A673 (cell line): Measurements from ENCODE around the gene LMTK2.

ENCODE experiments used
- CTCF ChIP-seq: fragments of 300-800, 200-600 bp; sonication (generic); conservative IDR thresholded peaks from 2 replicates; pipeline ENCODE4 v1.5.1; 2017; ENCODE audit warnings: low read depth, mild to moderate bottlenecking, antibody characterized with exemption, low read length, moderate library complexity, mixed read lengths
- EZH2 ChIP-seq: fragments of 200-600 bp; sonication (generic); IDR thresholded peaks from 2 replicates; pipeline ENCODE4 v1.6.1; 2017; ENCODE audit warnings: borderline replicate concordance, low read depth, mild to moderate bottlenecking, mixed read lengths, antibody characterized with exemption, low read length; ENCODE audit not compliant: poor library complexity, severe bottlenecking

DNA sequence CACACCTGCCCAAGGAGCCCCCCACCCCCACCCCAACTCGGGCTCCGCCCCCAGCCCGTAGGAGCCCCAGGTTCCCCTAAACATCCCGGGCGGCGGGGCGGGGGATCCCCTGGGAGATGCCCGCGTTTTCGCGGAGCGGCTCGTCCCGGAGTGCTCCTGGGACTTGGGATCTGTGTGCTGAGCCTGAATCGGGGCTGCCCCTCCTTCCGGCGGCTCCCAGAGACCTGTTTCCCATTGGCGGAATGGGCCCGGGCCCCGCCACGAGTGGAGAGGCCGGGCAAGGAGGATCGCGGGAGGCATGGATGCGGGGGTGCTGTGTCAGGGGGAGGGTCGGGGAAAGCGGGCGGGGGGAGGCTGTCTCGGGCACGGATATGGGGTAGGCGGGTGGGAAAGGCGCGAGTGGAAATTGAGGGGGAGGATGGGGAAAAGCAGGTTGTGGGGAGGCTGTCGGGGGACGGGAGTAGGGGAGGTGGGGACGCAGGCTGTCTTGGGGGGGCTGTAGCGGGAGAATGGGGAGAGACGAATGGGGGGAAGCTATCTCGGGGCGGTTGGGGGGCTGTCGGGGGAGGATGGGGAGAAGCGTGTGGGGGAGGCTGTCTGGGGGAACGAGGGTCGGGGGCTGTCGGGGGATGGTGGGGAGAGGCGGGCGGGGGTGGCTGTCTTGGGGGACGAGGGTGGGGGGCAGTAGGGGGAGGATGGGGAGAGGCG lies 104.0 kb downstream of the LMTK2 start:
- TF ChIP-seq CTCF, result no peak
- TF ChIP-seq EZH2, result no peak
